GM08714 (cell line): Measurements from ENCODE around the gene PDRG1.
A peak's percentile ranks its signal among the peaks of the same experiment; 100 is the strongest.

Experiments used
- H3K4me3 ChIP-seq: fragments of 200-500 bp; sonication (Bioruptor generic); 2 replicates; pipeline ENCODE4 v1.5.1; 2014; ENCODE audit warnings: mild to moderate bottlenecking, low read length, inconsistent platforms
- ZNF274 ChIP-seq: IDR thresholded peaks from 2 replicates; pipeline ENCODE4 v1.6.1; 2012; ENCODE audit warnings: mild to moderate bottlenecking, low read depth, low read length

PDRG1 gene

DNA sequence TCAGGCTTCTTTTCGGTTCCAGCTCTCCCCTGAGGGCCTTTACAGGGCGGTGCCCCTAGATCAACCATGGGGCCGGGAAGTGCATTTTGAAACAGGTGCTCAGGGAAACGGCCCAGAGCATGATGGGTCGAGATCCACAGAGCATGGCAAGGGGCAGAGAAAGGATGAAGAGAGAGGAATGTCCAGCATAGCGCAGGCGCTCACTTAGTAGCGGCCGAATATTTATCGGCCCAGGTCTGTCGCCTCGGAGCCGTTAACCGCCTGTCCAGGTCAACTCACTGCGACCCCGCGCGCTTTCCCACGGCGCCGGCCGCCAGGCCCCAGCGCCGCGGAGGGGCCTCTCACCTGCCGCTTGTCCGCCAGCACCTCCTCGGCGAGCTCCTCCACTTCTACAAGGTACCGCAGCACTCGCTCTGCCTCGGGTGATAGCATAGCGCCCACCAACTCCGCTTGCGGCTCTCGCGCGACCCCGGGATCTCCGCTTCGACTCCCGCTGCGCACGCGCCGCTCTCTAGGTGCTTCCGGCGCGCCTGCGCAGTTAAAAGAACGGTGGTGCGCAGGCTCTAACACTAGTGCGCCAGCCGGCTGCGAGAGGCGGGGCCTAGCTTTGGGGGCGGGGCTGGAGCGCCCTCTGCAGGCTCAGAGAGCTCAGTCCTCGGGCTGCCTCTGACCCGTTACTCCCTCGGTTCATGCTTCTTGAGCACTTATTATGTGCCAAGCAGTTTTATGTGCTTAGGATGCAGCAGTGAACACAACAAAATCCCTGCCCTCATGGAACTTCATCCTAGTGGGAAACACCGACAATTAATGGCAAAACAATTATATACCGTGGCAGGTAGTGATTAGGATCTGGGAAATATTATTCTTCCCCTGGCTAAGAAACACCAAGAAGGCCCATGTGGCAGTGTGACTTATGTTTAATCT lies at the start of gene PDRG1:
PDRG1 (minus strand) TSS at position 517 of the 924 bp plus-strand sequence; CDS start at position 432, 85 bp downstream.
- no peak for TF ChIP-seq ZNF274
- peak within 1 kb of the TSS; percentile 95 for H3K4me3 ChIP-seq

DNA sequence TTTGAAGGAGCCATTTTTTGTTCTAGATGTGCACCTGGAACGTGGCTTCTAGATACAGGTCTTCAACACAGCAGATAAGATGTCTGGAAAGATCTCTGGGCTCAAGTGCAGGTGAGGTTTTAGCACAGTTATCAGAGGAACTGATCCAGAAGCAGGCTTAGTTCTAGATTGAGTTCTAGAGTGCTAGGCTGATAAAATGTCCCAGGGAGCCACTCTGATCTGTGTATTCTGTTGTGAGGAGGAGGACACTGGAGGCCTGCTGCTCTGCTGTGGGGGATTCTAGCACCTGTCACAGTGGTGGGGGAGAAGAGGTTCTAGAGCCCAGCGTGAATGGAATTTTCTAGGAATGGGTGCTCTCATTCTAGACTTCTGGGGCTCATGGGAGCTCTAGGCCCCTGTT lies 46.4 kb upstream of the PDRG1 start:
- no peak for TF ChIP-seq ZNF274
- no peak overlapping the region for H3K4me3 ChIP-seq

DNA sequence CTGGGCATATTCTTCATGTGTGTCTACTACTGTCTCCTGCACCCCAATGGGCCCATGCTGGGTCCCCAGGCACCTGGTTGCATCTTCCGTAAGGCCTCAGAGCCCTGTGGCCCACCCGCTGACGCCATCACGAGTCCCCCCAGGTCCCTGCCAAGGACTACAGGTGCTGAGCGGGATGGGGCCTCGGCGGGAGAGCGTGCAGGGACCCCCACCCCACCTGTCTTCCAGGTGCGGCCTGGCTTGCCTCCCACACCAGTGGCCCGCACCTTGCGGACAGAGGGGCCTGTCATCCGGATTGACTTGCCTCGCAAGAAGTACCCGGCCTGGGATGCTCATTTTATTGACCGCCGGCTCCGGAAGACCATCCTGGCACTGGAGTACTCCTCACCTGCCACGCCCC lies 45.1 kb upstream of the PDRG1 start:
- H3K4me3 ChIP-seq: no peak overlapping the region
- TF ChIP-seq ZNF274: no peak

DNA sequence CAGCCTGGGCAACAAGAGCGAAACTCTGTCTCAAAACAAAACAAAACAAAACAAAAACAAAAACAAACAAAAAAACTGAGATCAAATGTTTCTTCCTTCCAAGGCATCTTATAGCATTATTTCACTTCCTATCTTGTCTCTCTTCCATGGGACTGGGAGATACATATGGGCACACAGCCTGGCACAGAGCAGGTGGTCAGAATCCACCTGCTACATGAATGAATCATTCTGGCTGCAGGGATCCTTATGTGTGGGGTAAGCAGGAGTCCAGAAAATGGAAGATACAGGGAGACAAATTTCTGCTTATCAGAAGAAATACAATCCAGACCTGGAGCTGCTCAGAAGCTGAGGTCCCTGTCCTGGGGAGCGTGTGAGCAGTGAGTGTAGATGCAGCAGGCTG lies 40.2 kb upstream of the PDRG1 start:
- H3K4me3 ChIP-seq: no peak overlapping the region
- TF ChIP-seq ZNF274: no peak

DNA sequence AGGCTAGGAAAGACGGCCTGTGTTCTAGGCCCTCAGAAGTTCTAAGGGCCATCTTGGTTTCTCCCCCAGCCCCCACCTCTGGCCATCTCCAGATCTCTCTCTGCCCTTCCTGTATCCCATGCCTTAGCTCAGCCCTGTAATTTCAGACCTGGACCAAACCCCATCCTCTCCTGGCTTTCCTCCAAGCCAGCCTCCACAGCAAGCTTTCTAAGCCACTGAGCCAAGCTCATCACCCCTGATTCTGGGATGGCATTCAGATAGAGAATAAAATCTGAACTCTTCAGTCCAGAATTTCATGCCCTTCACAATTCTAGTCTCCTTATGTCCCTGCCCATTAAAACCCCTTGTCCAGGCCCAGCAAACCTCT lies 39.5 kb upstream of the PDRG1 start:
- no peak overlapping the region for H3K4me3 ChIP-seq
- no peak for TF ChIP-seq ZNF274

DNA sequence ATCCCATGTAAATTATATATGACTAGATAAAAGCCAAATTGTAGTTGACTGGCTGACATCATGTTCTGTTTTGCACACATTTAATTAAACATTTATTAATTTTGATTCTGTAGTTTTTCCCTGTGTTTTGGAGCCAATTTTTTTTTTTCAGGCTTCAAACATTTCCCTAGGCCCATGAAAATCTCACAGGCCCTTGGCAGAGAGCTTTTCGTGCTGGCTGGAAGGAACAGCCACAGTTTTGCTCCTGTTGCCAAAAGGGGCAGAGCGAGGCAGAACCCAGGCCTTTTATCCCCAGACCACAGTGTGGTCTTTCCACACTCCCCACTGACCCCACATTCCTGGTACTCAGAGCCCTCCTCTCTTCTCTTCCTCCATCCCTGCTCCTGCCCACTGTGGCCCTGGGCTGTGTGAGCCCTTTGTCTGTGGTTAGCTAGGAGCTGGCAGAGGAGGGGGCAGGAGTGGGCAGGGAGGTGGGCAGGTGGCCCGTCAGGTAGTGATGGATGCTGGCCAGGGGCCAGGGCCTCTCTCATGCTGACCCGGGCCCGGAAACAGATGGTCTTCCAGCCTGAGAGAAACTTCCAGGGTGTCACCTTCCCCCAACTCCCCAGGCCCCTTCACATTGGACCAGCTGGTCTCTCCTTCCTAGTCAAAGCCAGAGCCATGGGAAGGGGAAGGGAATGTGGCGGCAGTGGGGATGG lies 38.9 kb upstream of the PDRG1 start:
- no peak for TF ChIP-seq ZNF274

DNA sequence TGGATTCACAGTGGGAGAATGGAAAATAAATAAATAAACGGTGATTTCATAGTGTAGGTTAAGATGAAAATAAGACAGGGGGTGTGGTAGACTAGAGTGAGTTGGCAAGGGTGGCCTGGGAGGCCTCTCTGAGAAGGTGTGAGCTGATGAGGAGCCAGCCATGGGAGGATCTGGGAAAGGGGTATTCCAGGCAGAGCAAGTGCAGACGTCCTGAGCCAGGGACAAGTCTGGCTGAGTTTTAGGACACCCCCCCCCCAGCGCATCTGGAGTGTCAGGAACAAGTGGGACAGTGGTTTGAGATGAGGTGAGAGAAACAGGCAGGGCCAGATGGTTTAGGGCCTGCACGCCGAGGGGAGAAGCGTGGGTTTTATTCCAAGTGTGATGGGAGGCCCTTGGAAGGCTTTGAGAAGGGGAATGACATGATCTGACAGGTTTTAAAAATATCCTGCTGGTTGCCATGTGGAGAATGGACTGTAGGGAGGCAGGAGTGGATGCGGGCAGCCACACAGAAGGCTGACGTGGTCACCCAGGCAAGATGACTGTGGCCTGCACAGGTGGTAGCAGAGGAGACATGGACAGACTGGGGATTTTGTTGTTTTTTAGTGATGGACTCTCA lies 37.3 kb upstream of the PDRG1 start:
- no peak overlapping the region for H3K4me3 ChIP-seq
- no peak for TF ChIP-seq ZNF274

More for the DNA sequence above, 38.9 kb upstream of the PDRG1 start:
- no peak overlapping the region for H3K4me3 ChIP-seq

DNA sequence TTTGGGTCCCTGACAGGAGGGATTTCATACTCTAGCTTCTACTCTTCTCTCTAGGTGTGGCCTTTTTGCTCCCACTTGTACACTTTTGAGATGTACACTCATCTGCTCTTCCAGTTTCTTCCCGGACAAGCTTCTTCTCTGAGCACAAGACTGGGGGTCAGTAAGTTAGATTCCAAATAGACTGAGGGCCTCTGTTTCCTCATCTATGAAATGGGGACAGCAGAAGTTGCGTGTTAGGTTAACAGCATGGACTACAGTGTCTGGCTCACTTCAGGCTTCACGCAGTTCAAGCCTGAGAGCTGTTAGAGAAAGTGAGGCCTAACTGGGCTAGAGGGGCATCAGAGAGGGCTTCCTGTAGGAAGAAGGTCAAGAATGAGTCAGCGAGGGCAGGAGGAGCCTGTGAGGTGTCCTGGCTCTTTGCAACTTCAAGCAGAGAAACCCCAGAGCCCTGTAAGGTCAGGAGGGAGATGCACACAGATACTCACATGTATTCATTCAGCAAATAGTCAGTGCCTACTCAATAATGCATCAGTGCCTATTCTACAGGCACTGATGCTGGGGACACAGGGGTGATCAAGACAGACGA lies 36.7 kb upstream of the PDRG1 start:
- no peak overlapping the region for H3K4me3 ChIP-seq
- TF ChIP-seq ZNF274: no peak

DNA sequence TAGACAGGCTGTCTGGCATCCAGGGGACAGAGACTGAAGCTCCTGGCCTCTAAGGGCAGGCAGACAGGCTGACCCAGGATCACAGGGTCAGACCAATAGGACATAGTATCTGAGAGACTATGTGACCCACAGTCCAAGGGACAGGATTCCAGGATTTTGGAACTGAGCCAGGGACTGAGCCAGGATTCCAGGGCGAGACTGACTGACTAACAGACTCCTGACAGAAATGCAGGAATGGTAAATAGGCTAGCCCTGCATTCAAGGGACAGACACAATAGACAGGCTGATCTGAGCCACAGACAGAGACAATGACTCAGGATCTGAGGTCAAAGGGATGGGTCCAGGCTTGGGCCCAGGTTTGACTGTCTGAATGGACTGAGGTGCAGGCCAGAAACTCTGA lies 35.9 kb upstream of the PDRG1 start:
- no peak overlapping the region for H3K4me3 ChIP-seq
- no peak for TF ChIP-seq ZNF274

DNA sequence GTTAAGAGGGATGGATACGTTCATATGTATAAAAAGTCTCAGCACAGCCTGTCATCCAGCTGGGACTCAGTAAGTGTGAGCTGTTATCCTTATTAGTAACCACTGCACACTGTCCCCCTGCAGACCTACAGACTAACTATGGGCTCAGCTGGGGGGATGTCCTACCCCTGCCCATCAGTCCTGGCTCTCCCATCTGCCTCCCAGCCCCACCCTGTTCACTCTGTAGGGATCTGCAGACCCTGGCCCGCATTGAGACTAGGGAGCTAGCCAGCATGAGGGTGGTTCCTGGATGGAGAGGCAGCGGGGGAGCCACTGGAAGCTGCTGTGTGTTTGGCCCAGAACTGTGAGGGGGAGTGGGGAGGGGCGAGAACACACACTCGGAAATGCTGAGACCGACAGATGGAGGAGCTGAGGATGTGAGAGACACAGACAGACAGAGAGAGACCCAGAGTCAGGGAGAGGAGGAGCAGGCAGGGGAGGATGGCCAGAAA lies 33.2 kb upstream of the PDRG1 start:
- H3K4me3 ChIP-seq: no peak overlapping the region
- TF ChIP-seq ZNF274: no peak

DNA sequence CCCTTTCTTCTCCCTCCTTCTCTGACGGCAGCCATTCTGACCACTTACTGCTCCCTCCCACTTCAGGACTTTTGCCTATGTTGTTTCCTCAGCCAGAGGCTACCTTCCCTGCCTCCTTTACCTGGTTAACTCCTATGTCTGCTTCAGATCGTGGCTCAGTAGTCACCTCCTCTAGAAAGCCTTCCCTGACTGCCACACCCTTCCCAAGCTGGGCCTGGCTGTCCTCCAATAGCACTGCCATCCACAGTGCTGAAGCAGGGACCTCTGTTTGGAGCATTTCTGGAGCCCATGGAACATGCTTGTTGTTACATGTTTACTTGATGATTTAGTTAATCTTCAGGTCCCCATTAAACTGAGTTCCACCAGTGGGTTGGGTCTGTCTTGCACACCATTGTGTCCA lies 29.9 kb upstream of the PDRG1 start:
- TF ChIP-seq ZNF274: no peak

DNA sequence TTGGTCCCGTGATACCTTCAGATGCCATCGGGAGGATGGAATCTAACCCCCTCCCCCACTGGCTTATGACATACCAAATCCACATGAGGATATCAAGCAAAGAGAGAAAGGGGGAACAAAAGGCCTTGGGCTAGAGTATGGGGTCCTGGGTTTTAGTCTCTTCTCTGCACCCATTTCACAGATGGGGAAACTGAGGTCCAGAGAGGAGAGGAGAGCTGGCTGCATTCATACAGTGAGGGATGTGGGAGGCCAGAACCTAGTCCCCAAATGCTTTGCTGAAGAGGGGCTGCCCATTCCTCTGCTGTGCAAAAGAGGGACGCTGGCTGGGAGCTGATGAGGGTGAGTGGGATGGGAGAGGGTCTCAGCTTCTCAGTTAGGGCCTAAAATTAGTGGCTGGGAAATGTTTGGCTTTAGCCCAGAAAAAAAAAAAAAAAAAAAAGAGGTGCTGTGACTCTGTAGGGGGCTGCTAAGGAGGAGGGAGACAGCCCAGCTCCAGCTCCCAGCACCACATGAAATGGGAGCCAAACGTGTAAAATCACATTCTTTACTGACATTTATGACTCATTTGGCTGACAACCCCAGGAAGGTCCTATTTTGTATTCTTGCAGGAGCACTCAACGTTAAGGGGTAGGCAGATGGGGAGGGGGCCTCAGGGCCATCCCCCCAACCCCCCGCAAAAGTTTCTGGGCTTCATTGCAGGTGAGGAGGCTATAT lies 28.0 kb upstream of the PDRG1 start:
- TF ChIP-seq ZNF274: no peak
- H3K4me3 ChIP-seq: no peak overlapping the region

More for the DNA sequence above, 29.9 kb upstream of the PDRG1 start:
- H3K4me3 ChIP-seq: no peak overlapping the region

DNA sequence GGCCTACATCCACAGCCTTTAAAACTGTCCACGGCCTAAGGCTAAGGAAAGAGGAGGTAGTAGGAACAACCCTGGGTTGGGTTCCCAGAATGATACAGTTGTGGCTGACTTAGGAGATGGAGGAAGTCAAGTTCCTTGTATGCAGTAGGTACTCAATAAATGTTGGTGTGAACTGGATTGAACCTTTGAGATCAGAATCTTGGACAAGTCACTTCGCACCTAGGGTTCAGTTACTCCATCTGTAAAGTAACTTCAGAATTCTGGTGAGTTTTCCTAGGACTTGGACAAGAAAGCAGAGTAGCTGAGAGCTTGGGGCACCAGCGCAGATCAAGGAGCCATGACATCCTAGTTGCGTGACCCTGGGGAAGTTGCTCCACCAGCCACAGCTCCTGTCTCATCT lies 25.2 kb upstream of the PDRG1 start:
- no peak for TF ChIP-seq ZNF274
- H3K4me3 ChIP-seq: no peak overlapping the region

DNA sequence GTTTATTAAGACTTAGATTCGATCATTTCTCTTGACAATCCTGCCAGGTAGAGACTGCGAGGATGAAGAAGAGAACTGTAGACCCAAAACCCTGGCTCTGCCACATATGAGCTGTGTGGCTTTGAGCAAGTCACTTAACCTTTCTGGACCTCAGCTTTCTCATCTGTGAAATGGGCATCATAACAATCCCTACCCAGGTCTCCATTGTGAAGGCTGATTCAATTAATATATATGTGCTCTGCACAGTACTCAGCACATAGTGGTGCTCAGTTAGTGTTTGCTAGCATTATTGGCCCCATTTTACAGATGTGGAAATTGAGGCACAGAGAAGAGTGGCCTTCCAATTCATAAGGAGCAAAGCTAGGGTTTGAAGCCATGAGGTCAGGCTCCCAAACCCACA lies 24.0 kb upstream of the PDRG1 start:
- no peak for TF ChIP-seq ZNF274
- H3K4me3 ChIP-seq: no peak overlapping the region
